ENCODE data around the gene DOCK8. TPM values are rescaled to one million over a fixed set of nuclear protein-coding genes. Genes with fewer than 3 reads are reported as not detected.

DOCK8 gene
- total RNA-seq, 2 experiments from 2014 or later, result 59.0 to 145 TPM

DNA sequence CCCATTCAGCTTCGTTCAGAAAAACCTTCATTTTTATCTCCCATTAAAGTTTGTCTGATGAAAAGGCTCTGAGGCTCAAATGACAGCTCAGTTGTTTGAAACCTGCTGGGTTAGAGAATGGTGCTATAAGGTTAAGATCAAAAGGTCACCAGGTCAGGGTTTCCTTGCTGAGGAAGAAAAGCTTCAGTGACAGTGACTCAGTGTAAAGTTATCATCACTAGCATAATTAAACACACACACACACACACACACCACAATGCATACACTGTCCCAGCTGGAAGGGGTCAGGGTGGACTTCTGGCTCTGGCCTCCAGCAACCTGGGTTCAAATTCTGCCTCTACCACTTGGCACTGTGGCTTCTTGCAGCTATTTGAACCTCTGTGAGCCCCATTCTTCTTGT is 281.1 kb downstream of the DOCK8 start:
- no peak for TF ChIP-seq EZH2phosphoT487 (IDR thresholded peaks at IDR 0.05; ENCODE audit: borderline replicate concordance, low read depth, low read length)
- TF ChIP-seq CTCF (conservative IDR thresholded peaks at IDR 0.05; ENCODE audit: low read length), result no peak
- Histone ChIP-seq H2AFZ (ENCODE audit: low read length) (no peak overlapping the region), H3K4me2 (ENCODE audit: low read length) (no peak overlapping the region), H3K9me2 (ENCODE audit: insufficient read depth, low read length) (no peaks in the 10 kb centered on the region), H3K4me1 (ENCODE audit: insufficient read depth, low read length, poor library complexity, severe bottlenecking) (no peaks in the 10 kb centered on the region), H3K9me3 (ENCODE audit: low read length) (no peaks in the 10 kb centered on the region), H3K27ac (ENCODE audit: low read depth, low read length, poor library complexity, severe bottlenecking) (no peak overlapping the region), H4K20me1 (ENCODE audit: insufficient read depth, low read length) (no peaks in the 10 kb centered on the region), H3K36me3 (ENCODE audit: insufficient read depth, low read length) (no peaks in the 10 kb centered on the region), H3K4me3 (ENCODE audit: low read depth, low read length, poor library complexity, severe bottlenecking) (no peak overlapping the region), H3K79me2 (ENCODE audit: insufficient read depth, low read depth, low read length) (no peaks in the 10 kb centered on the region)
- no peak for DNase-seq (ENCODE audit: low spot score)
- intact Hi-C loops (cut with micrococcal nuclease; ENCODE audit: unreplicated experiment), result no loop called here
- ChIA-PET POLR2A (interaction anchor here (0.9 to 1.9 kb wide), 3 partner anchors 8 to 26 kb away, joined by 3 to 7 read pairs (median 5); no protein-coding TSS in a partner anchor), CTCF (ENCODE audit: unreplicated experiment) (interaction anchor here (0.6 kb wide), 1 partner anchor 58 kb away, joined by 3 read pairs; no protein-coding TSS in a partner anchor)
- BruUV-seq (replicated peaks), result no TSS peak

DNA sequence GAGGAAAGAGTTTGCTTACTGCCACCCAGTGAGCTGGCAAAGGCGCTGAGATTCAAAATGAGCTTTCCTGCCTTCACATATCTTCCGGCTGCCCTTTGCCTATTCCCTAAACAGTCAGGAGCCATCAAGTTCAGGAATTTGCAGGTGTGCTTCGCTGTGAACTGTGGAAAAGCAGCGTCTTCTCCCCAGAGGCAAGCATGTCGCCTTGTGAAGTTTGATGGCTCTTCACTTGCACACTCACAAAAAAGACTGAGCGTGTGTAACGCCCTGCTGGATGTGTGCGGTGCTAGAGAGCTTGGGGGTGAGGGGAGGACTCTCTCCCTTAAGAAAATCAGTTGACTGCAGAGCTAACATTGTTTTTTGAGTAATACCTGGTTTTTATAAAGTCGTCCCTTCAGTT is 288.7 kb downstream of the DOCK8 start:
- ChIA-PET POLR2A (interaction anchor here (0.5 to 2.2 kb wide), 17 partner anchors 8 to 301 kb away, joined by 3 to 11 read pairs (median 4); no protein-coding TSS in a partner anchor), CTCF (ENCODE audit: unreplicated experiment) (interaction anchor here (0.6 to 1.3 kb wide), 2 partner anchors 59 to 66 kb away, joined by 3 read pairs; no protein-coding TSS in a partner anchor)
- no peaks in the 10 kb centered on the region for H3K9me3 ChIP-seq (ENCODE audit: low read length)
- H3K27ac ChIP-seq (ENCODE audit: low read depth, low read length, poor library complexity, severe bottlenecking), result peak overlapping the region; percentile 63
- H3K9me2 ChIP-seq (ENCODE audit: insufficient read depth, low read length), result no peaks in the 10 kb centered on the region
- TF ChIP-seq EZH2phosphoT487 (IDR thresholded peaks at IDR 0.05; ENCODE audit: borderline replicate concordance, low read depth, low read length) (no peak), CTCF (conservative IDR thresholded peaks at IDR 0.05; ENCODE audit: low read length) (no peak)
- no peaks in the 10 kb centered on the region for H4K20me1 ChIP-seq (ENCODE audit: insufficient read depth, low read length)
- H3K36me3 ChIP-seq (ENCODE audit: insufficient read depth, low read length), result peaks cover under 1% of the 10 kb centered on the region; the same call in 1 of the 2 replicates
- intact Hi-C loops (cut with micrococcal nuclease; ENCODE audit: unreplicated experiment), result no loop called here
- H3K4me1 ChIP-seq (ENCODE audit: insufficient read depth, low read length, poor library complexity, severe bottlenecking), result peaks cover 29% of the 10 kb centered on the region
- peak overlapping the region; percentile 78 for H2AFZ ChIP-seq (ENCODE audit: low read length)
- peak overlapping the region; percentile 71 for H3K4me2 ChIP-seq (ENCODE audit: low read length)
- TSS peak; percentile 74 for BruUV-seq (replicated peaks)
- peaks cover 17% of the 10 kb centered on the region; the same call in 1 of the 2 replicates for H3K79me2 ChIP-seq (ENCODE audit: insufficient read depth, low read depth, low read length)
- DNase-seq (ENCODE audit: low spot score), result peak; percentile 45
- H3K4me3 ChIP-seq (ENCODE audit: low read depth, low read length, poor library complexity, severe bottlenecking), result peak overlapping the region; percentile 88
